22Rv1 (cell line): ENCODE data around the gene AKAP12.

Source experiments
- CTCF ChIP-seq: fragments of 450-650 bp; IDR thresholded peaks from 2 replicates; pipeline ENCODE4 v1.5.1; 2017; ENCODE audit warnings: mild to moderate bottlenecking
- ZFX ChIP-seq: fragments of 450-650 bp; IDR thresholded peaks from 2 replicates; pipeline ENCODE4 v1.6.1; 2017; ENCODE audit warnings: antibody characterized with exemption, borderline replicate concordance

- TF ChIP-seq CTCF (no peak), ZFX (no peak)
These were observed 2.9 kb upstream of the AKAP12 start for GRCh38 chr6:151236668-151237401.
